ENCODE data around the gene LRBA. TPM values are rescaled to one million over a fixed set of nuclear protein-coding genes. Genes with fewer than 3 reads are reported as not detected.
"Not testable (repeated sequence)": the region's sequence is repeated elsewhere in the genome, so short reads cannot be mapped to it uniquely, and the experiment has no call there.

Gene LRBA
- polyA plus RNA-seq, 1 experiment = 23.4 TPM

GRCh38 chr4:150751648-150752047 lies 263.4 kb downstream of the LRBA start:
- Histone ChIP-seq H3K4me3 (ENCODE audit: low read depth, low read length) (no peak overlapping the region), H3K27ac (ENCODE audit: low read depth, low read length) (no peak overlapping the region), H3K27me3 (ENCODE audit: control insufficient read depth, insufficient read depth, low read length) (no peaks in the 10 kb centered on the region), H3K9me3 (ENCODE audit: control insufficient read depth, insufficient read depth, low read length) (no peaks in the 10 kb centered on the region)
- CTCF ChIA-PET = no interaction called here
- TF ChIP-seq CTCF (IDR thresholded peaks at IDR 0.05; ENCODE audit: low read depth, low read length) = no peak
- no peak for DNase-seq (ENCODE audit: low read depth, low spot score)
- POLR2A ChIA-PET = no interaction called here

GRCh38 chr4:150750824-150751223 lies 264.3 kb downstream of the LRBA start:
- no peak for DNase-seq (ENCODE audit: low read depth, low spot score)
- TF ChIP-seq CTCF (IDR thresholded peaks at IDR 0.05; ENCODE audit: low read depth, low read length) = no peak
- Histone ChIP-seq H3K4me3 (ENCODE audit: low read depth, low read length) (no peak overlapping the region), H3K27me3 (ENCODE audit: control insufficient read depth, insufficient read depth, low read length) (no peaks in the 10 kb centered on the region), H3K27ac (ENCODE audit: low read depth, low read length) (no peak overlapping the region), H3K9me3 (ENCODE audit: control insufficient read depth, insufficient read depth, low read length) (no peaks in the 10 kb centered on the region)
- ChIA-PET POLR2A (interaction anchor here (0.7 kb wide), 1 partner anchor 467 kb away, joined by 4 read pairs; no protein-coding TSS in a partner anchor), CTCF (interaction anchor here (0.5 kb wide), 1 partner anchor 116 kb away, joined by 3 read pairs; no protein-coding TSS in a partner anchor)

GRCh38 chr4:150746156-150746555 lies 268.9 kb downstream of the LRBA start:
- Histone ChIP-seq H3K27ac (ENCODE audit: low read depth, low read length) (no peak overlapping the region), H3K27me3 (ENCODE audit: control insufficient read depth, insufficient read depth, low read length) (no peaks in the 10 kb centered on the region), H3K9me3 (ENCODE audit: control insufficient read depth, insufficient read depth, low read length) (no peaks in the 10 kb centered on the region), H3K4me3 (ENCODE audit: low read depth, low read length) (no peak overlapping the region)
- DNase-seq (ENCODE audit: low read depth, low spot score) = peak; percentile 7
- POLR2A ChIA-PET = no interaction called here
- no peak for TF ChIP-seq CTCF (IDR thresholded peaks at IDR 0.05; ENCODE audit: low read depth, low read length)
- CTCF ChIA-PET = interaction anchor here (0.7 kb wide), 1 partner anchor 502 kb away, joined by 3 read pairs; no protein-coding TSS in a partner anchor

GRCh38 chr4:150744570-150744969 lies 270.5 kb downstream of the LRBA start:
- no peak for DNase-seq (ENCODE audit: low read depth, low spot score)
- CTCF ChIA-PET = no interaction called here
- POLR2A ChIA-PET = no interaction called here
- no peak overlapping the region for H3K4me3 ChIP-seq (ENCODE audit: low read depth, low read length)
- no peak for TF ChIP-seq CTCF (IDR thresholded peaks at IDR 0.05; ENCODE audit: low read depth, low read length)
- no peaks in the 10 kb centered on the region for H3K27me3 ChIP-seq (ENCODE audit: control insufficient read depth, insufficient read depth, low read length)
- no peaks in the 10 kb centered on the region for H3K9me3 ChIP-seq (ENCODE audit: control insufficient read depth, insufficient read depth, low read length)
- no peak overlapping the region for H3K27ac ChIP-seq (ENCODE audit: low read depth, low read length)

GRCh38 chr4:150743564-150744342 lies 271.3 kb downstream of the LRBA start:
- DNase-seq (ENCODE audit: low read depth, low spot score) = no peak

GRCh38 chr4:150742930-150743329 lies 272.2 kb downstream of the LRBA start:
- not testable (repeated sequence) for DNase-seq (ENCODE audit: low read depth, low spot score); H3K27me3 ChIP-seq (ENCODE audit: control insufficient read depth, insufficient read depth, low read length); H3K27ac ChIP-seq (ENCODE audit: low read depth, low read length)

More at GRCh38 chr4:150743564-150744342, 271.3 kb downstream of the LRBA start:
- Histone ChIP-seq H3K4me3 (ENCODE audit: low read depth, low read length) (no peak overlapping the region), H3K27ac (ENCODE audit: low read depth, low read length) (no peak overlapping the region), H3K9me3 (ENCODE audit: control insufficient read depth, insufficient read depth, low read length) (no peaks in the 10 kb centered on the region), H3K27me3 (ENCODE audit: control insufficient read depth, insufficient read depth, low read length) (no peaks in the 10 kb centered on the region)
- POLR2A ChIA-PET = interaction anchor here (0.7 kb wide), 1 partner anchor 65 kb away, joined by 3 read pairs; no protein-coding TSS in a partner anchor
- no peak for TF ChIP-seq CTCF (IDR thresholded peaks at IDR 0.05; ENCODE audit: low read depth, low read length)
- CTCF ChIA-PET = no interaction called here

More at GRCh38 chr4:150742930-150743329, 272.2 kb downstream of the LRBA start:
- H3K4me3 ChIP-seq (ENCODE audit: low read depth, low read length); CTCF ChIA-PET; H3K9me3 ChIP-seq (ENCODE audit: control insufficient read depth, insufficient read depth, low read length); POLR2A ChIA-PET: not testable (repeated sequence)

Measured in AG04450 (cell line).